IPS-18c (cell line): ENCODE results near the gene STK10.
"Not testable (repeated sequence)": the region's sequence is repeated elsewhere in the genome, so short reads cannot be mapped to it uniquely, and the experiment has no call there.

Experiments
- H3K4me3 ChIP-seq: 2 replicates; pipeline ENCODE4 v1.7.0; 2013; ENCODE audit warnings: low read depth, mild to moderate bottlenecking, low read length, moderate library complexity; ENCODE audit not compliant: insufficient read depth
- H3K9me3 ChIP-seq: one replicate; pipeline ENCODE4 v1.6.1; 2013; ENCODE audit warnings: mild to moderate bottlenecking, low read length, moderate library complexity; ENCODE audit not compliant: control insufficient read depth, insufficient read depth

STK10 gene

DNA sequence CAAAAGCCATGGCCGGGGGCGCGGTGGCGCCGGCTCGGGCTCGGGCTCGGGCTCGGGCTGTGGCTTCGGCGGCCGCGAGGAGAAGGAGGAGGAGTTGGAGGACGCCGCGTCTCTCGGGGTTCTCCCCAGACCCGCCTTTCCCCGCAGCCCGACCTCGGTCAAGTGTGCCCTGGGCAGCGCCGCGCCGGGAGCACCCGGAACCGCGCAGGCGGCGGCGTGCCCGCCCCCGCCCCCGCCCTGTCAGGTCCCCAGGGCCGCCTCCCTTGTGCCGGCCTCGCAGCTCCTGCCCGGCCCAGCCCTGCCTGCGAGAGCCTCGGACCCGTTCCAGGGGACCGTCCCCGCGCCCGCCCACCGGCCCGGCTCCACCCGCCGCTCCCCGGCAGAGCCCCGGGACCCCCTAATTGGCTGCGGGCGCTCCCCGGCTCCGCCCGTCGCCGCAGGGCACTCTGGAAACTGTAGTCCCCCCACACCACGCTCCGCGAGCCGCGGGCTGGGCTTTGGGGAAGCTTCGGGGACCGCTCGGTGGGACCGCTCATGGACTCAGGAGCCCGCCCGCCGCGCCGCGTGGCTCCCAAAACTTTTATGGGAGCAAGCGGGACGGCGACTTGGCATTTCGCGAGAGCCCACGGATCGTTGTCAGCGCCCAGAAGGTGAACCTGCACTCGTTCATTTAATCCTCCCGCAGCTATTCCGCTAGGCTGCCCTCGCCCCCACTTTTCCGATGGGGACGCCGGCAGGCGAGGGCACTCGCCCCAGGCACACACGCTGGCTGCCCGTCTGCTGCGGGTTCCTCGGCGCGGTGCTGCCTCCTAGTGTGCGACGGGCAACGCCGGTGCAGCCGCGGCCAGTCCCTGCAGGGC, at the start of gene STK10:
STK10 (minus strand) TSS at position 192 of the 860 bp plus-strand sequence; CDS start at position 10, 182 bp downstream.
- Histone ChIP-seq H3K4me3 (peak within 1 kb of the TSS; percentile 94), H3K9me3 (peaks cover 3% of the 10 kb centered on the region)

DNA sequence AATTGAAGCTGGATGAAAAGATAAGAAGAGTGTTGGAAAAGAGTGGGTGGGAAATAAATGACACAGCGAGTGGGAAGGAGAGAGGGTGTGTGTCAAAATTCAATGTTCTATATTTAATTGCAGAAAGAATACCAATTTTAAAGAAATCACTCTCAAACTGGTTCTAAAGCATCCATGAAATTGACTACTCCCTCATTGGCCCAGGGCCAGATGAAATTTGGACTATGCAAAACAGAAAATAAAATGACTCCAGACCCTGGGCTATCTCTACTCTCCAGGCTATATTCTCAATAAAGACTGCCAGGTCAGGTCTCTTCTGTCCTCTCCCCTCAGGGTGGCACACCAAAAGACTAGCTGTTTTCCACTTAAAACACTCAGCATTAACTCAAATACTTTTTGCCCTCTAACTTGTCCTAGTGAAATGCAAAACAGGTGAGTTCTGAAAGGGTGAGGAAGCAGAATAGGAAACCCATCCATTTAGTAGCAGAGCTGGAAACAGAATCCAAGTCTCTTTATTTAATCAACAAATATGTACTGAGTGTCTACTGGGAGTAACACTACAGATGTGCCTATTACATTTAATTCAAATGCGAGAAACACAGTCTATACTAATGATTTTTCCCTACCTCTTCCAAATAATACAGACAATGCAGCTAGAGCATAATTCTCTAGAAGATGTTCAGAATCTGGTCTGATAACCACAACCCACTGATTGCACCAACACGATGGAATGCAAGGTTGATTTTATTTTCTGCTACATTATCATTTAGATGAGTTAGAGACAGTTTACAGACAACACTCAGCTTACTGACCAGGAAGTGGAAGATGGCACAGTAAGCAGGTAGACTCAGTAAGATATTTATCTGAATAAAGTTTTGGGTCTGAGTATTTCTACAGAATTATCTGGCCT, 48.1 kb upstream of the STK10 start:
- no peak overlapping the region for H3K4me3 ChIP-seq

DNA sequence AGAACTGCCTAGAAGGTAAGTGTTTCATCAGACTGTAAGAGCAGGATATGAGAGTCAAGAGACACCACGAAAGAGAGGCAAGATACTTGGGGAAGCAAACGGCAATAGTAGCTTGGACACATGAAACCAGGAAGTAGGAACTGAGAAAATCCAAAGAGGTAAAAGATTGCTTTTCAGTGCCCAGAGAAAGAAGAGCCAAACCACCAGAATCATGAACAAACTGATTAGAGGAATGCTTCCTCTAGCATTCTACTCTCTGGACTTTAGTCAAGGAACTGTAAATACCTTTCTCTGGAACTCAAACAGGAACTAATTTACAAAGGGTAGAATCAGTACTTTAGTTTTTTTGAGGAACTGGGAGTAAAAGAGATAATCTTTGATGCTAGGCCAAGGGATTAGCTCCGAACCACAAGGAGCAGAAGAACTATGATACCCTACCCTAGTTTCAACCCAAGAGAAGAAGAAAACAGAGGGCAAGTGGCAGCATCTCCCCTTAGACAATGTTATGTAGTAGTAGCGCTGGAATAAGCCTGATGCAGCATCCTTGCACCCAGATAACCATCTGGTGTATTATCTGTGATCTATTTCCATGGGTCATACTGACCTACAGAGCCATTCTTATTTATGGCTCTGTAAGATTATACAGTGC, 47.2 kb upstream of the STK10 start:
- Histone ChIP-seq H3K9me3 (no peaks in the 10 kb centered on the region), H3K4me3 (no peak overlapping the region)

More for the DNA sequence above, 48.1 kb upstream of the STK10 start:
- H3K9me3 ChIP-seq = no peaks in the 10 kb centered on the region

DNA sequence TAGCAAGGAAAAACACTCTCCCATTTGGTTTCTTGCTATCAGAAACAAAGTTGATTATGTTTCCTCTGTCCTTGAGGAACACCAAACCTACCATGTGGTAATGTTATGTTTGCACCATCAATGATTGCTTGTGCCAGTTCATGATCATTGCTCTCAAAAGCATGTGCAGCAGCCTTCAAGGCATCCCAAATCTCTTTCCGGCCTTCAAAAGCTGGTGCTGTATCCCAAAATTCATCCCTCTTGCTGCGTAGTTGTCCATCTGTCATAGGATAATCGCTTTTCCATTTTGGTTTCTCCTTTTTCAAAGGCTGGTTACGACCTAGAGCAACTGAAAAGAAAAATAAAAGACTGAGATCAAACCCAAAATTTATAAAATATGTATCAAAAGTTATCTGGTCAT, 46.0 kb upstream of the STK10 start:
- no peak overlapping the region for H3K4me3 ChIP-seq

DNA sequence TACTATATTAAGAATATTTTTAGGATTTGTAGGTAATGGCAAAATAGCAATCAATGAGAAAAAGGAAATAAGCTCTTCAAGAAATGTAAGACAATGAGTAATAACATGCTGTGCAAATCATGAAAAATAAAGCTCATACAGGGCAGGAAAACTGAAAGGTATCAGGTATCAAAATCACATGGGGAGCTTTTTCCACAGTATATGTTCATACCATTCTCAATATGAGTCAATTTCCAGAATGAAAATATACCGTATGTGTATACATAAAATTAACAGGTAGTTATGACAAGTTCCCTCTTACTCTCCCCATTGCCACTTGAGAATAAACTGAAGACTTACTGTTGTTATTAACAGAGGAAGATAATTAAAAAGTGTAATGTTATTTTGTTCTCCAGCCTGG, 41.9 kb upstream of the STK10 start:
- Histone ChIP-seq H3K9me3 (no peaks in the 10 kb centered on the region), H3K4me3 (no peak overlapping the region)

More for the DNA sequence above, 46.0 kb upstream of the STK10 start:
- H3K9me3 ChIP-seq = no peaks in the 10 kb centered on the region

DNA sequence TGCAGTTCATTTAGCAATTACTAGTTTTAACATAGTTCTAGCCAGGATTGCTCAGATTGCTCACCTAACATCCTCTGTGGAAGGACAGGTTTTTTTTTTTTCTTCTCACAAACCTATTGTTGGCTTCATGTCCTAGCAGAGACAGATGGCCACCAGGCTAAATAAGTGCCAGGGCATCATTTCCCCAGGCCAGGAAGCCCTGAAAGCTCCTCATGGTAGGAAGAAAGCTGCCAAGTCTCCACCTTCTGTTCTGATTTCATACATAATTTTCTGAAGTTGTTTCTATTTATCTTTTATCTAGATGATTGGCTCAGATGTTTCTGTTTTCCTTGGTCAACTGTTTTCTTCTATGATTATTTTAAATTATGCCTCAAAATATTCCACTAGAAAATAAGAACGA, 37.0 kb upstream of the STK10 start:
- Histone ChIP-seq H3K4me3 (no peak overlapping the region), H3K9me3 (no peaks in the 10 kb centered on the region)

DNA sequence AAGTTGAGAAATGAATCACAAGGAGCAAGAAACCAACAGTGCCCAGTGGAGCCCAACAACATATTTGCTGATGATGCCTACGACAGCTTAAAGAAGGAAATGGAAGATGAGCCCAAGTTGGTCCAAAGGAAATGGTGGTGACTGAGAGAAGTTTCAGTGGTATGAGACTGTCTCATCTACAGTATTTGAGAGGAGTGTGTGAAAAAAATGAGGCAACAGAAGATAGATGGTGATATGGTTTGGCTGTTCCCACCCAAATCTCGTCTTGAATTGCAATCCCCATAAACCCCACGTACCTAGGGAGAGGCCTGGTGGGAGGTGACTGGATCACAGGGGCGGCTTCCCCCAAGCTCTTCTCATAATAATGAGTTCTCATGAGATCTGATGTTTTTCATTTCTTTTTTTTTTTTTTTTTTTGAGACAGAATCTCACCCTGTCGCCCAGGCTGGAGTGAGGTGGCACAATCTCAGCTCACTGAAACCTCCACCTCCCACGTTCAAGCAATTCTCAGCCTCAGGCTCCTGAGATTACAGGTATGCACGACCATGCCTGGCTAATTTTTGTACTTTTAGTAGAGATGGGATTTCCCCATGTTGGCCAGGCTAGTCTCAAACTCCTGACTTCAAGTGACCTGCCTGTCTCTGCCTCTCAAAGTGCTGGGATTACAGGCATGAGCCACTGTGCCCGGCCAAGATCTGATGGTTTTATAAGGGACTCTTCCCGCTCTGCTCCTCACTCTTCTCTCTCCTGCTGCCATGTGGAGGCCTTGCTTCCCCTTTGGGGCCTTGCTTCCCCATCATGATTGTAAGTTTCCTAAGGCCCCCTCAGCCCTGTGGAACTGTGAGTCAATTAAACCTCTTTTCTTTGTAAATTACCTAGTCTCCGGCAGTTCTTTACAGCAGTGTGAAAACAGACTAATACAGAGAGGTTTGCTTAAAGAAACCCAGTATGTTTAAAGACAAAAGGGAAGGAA, 36.2 kb upstream of the STK10 start:
- Histone ChIP-seq H3K9me3 (no peaks in the 10 kb centered on the region), H3K4me3 (no peak overlapping the region)

DNA sequence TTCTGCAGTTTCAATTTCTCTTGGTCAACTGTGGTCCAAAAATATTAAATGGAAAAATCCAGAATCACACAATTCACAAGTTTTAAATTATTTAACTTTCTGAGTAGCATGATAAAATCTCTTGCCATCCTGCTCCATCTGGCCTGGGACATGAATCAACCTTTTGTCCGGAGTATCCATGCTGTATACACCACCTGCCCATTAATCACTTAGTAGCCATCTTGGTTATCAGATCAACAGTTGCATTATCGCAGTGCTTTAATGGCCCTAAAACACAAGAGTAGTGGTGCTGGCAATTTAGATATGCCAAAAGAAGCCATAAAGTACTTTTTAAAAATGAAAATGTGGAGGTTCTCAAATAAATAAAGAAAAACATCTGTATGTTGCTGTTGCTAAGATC, 31.3 kb upstream of the STK10 start:
- H3K4me3 ChIP-seq = no peak overlapping the region
- H3K9me3 ChIP-seq = no peaks in the 10 kb centered on the region

DNA sequence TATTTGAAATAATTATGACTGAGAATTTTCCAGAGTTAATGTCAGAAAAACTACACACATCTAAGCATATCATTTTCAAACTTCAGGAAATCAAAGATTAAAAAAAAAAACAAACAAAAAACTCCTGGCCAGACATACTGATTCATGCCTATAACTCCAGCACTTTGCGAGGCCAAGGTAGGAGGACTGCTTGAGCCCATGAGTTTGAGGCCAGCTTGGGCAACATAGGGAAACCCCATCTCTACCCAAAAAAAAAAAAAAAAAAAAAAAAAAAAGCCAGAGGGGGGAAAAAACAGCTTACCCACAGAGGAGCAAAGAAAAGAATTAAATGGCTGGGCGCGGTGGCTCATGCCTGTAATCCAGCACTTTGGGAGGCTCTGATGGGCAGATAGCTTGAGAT, 28.3 kb upstream of the STK10 start:
- H3K9me3 ChIP-seq = no peaks in the 10 kb centered on the region

DNA sequence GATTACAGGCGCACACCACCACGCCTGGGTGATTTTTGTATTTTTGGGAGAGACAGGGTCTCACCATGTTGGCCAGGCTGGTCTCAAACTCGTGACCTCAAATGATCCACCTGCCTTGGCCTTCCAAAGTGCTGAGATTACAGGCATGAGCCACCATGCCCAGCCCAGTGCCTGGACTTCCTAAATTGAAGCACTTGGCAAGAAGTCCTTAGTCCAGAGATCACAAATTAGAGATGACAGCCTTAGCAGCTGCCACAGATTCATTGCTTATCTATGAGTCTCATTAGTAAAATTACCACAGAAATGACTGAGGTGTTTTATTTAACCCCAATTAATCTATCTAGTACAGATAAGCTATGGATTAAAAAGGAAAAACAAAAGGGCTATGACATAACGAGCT, 25.1 kb upstream of the STK10 start:
- H3K9me3 ChIP-seq = no peaks in the 10 kb centered on the region
- H3K4me3 ChIP-seq = no peak overlapping the region

More for the DNA sequence above, 28.3 kb upstream of the STK10 start:
- H3K4me3 ChIP-seq = no peak overlapping the region

DNA sequence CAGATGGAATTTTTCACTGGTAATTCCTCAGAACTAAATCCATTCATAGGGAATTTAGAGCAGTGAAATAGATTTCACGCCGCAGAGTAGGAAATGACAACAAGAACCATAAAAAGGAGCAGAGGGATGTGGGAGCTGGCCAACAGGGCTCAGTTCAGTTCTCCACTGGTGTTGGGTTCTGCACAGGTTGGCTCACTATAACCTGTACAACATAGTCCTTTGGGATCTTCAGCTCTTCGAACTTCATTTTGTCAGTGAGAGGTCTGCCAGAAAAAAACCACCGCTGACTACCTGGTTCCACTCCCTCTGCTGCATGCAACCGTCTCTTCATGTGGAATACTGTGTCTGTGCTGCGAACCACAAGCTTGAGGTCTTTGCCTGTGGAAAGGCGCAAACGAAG, 23.7 kb upstream of the STK10 start:
- no peak overlapping the region for H3K4me3 ChIP-seq
- H3K9me3 ChIP-seq = no peaks in the 10 kb centered on the region

DNA sequence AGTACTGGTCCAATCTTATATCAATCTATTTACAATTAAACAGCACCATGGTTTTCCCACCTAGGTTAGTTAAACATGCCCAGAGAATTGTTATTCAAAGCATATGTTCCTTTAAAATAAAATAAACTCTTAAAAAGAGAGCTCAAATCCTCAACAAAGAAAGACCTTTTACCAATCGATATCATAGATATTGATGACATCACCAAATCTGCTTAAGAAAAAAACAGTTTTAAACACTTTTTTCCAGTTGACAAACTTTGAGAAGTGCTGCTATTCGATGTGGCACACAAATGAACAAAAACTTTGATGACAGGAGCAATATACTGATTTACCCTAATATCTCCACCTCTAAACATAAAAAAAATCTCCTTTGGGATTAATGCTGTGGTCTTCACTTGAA, 21.7 kb upstream of the STK10 start:
- Histone ChIP-seq H3K4me3 (no peak overlapping the region), H3K9me3 (no peaks in the 10 kb centered on the region)

DNA sequence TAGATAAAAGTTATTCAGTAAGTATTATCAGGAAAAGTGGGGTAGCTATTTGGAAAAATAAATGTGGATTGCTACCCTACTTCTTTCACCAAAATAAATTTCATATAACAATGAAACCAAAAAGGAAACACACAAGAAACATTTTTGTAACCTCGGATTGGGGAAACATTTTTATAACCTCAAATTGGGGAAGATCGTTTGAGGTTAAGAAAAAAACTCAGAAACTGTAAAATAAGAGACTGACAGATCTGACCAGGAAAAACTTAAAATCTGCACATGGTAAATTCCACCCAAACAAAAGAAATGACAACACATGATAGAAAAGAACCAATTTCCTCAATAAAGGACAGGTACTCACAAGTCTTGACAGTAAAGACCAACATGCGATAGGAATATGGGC, 19.5 kb upstream of the STK10 start:
- no peak overlapping the region for H3K4me3 ChIP-seq
- H3K9me3 ChIP-seq = no peaks in the 10 kb centered on the region

DNA sequence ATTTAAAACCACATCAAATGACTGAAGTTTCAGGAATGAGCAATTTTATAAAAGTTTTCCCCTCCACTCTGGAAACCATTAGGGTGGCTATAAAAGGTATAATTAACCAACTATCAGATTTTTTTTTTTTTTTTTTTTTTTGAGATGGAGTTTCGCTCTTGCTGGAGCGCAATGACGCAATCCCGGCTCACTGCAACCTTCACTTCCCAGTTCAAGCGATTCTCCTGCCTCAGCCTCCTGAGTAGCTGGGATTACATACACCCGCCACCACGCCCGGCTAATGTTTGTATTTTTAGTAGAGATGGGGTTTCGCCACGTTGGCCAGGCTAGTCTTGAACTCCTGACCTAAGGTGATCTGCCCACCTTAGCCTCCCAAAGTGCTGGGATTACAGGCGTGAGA, 18.0 kb upstream of the STK10 start:
- not testable (repeated sequence) for H3K4me3 ChIP-seq, H3K9me3 ChIP-seq

DNA sequence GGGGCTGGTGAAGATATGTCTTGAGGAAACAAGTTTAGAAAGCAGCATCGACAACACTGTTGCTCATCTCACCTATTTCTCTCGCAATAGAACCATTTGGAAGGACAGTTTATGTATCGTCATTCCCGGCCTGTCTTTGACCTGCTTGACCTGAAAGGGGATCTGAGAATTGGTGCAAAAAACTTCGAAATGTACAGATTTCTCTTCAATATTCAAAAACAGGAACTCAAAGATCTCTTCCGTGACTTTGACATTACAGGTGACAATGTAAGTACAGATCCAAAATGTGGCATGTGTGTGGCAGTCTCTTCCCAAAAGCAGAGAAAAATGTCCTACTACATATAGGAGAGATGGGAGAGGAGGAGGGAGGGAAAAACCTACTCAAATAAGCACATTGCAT, 12.5 kb upstream of the STK10 start:
- Histone ChIP-seq H3K9me3 (no peaks in the 10 kb centered on the region), H3K4me3 (no peak overlapping the region)

DNA sequence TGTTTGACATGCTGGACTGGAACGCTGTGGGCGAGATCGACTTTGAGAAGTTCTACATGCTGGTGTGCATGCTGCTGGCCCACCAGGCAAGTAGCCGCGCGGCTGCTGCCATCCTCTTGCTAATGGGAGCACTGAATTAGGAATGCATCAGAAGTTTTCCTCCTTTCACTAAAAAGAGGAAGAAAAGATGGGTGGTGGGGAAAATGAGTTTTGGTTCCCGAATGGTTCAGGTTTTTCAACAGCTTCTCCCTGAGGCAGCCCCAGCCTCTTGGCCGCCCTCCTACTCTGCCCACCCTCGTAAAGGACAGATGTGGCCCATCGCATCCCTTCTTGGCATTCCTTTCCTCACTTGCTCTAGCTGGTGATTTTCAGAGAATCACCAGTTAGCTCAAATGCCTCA, 11.4 kb upstream of the STK10 start:
- Histone ChIP-seq H3K4me3 (no peak overlapping the region), H3K9me3 (no peaks in the 10 kb centered on the region)
